Activated CD4-positive, alpha-beta T cell treated with anti-CD3 and anti-CD28 coated beads, Interleukin-2, amount 10 ng/mL, durations not matched to agents 7 days and 5 days (primary cell): ENCODE measurements around the gene ACOX1. TPM values are rescaled to one million over a fixed set of nuclear protein-coding genes. Genes with fewer than 3 reads are reported as not detected.
"Not testable (repeated sequence)": the region's sequence is repeated elsewhere in the genome, so short reads cannot be mapped to it uniquely, and the experiment has no call there.

Source experiments
- CTCF ChIA-PET: fragments of 350-600 bp; sonication (Branson Sonifier 250); formaldehyde crosslinking; loops from one replicate; lab custom pipeline; 2021; ENCODE audit warnings: antibody characterized with exemption; lab: Charles Lee
- POLR2A ChIA-PET: fragments of 350-600 bp; sonication (Branson Sonifier 250); formaldehyde crosslinking; loops from one replicate; lab custom pipeline; 2021; ENCODE audit warnings: antibody characterized with exemption; lab: Charles Lee
- DNase-seq: peaks from one replicate; pipeline ENCODE4 v3.0.0-alpha.2; 2020
- H3K27ac Mint-ChIP-seq: one replicate; pipeline ENCODE4 v1.8.0; 2021; ENCODE audit warnings: mild to moderate bottlenecking, moderate library complexity, mixed read lengths
- H3K27me3 Mint-ChIP-seq: one replicate; pipeline ENCODE4 v1.8.0; 2021; ENCODE audit warnings: mixed read lengths
- H3K36me3 Mint-ChIP-seq: one replicate; pipeline ENCODE4 v1.8.0; 2021; ENCODE audit warnings: low read depth, mixed read lengths
- H3K4me1 Mint-ChIP-seq: one replicate; pipeline ENCODE4 v1.8.0; 2021; ENCODE audit warnings: mixed read lengths
- H3K4me3 Mint-ChIP-seq: one replicate; pipeline ENCODE4 v1.8.0; 2021; ENCODE audit warnings: mild to moderate bottlenecking, moderate library complexity, mixed read lengths
- H3K9me3 Mint-ChIP-seq: one replicate; pipeline ENCODE4 v1.8.0; 2021; ENCODE audit warnings: mixed read lengths
- total RNA-seq, 2 experiments: library from RNA; stranded (reverse); gene quantifications; one replicate each; pipeline ENCODE4 v1.2.3, GENCODE V29; 2021

The ACOX1 gene
- total RNA-seq, 2 experiments from 2014 or later = 27.8 to 34.7 TPM

GRCh38 chr17:75970626-75971025 is 8.3 kb downstream of the ACOX1 start:
- Mint-ChIP-seq H3K4me3 (no peak overlapping the region), H3K4me1 (peaks cover 17% of the 10 kb centered on the region), H3K27ac (no peak overlapping the region), H3K27me3 (no peaks in the 10 kb centered on the region), H3K9me3 (no peaks in the 10 kb centered on the region), H3K36me3 (peaks cover 22% of the 10 kb centered on the region)
- DNase-seq = no peak
- ChIA-PET POLR2A (no interaction called here), CTCF (interaction anchor here (0.6 to 1.3 kb wide), 3 partner anchors 21 to 911 kb away, joined by 3 read pairs; no protein-coding TSS in a partner anchor)

GRCh38 chr17:75970011-75970523 is 8.9 kb downstream of the ACOX1 start:
- no peaks in the 10 kb centered on the region for H3K27me3 Mint-ChIP-seq
- CTCF ChIA-PET = interaction anchor here (0.9 kb wide), 1 partner anchor 35 kb away, joined by 3 read pairs; no protein-coding TSS in a partner anchor
- H3K9me3 Mint-ChIP-seq = no peaks in the 10 kb centered on the region
- H3K36me3 Mint-ChIP-seq = peaks cover 22% of the 10 kb centered on the region
- POLR2A ChIA-PET = no interaction called here
- no peak overlapping the region for H3K4me3 Mint-ChIP-seq
- H3K27ac Mint-ChIP-seq = peak overlapping the region; percentile 36
- H3K4me1 Mint-ChIP-seq = peaks cover 15% of the 10 kb centered on the region
- DNase-seq = no peak

GRCh38 chr17:75969044-75969443 is 9.9 kb downstream of the ACOX1 start:
- peaks cover 22% of the 10 kb centered on the region for H3K36me3 Mint-ChIP-seq
- DNase-seq, H3K27me3 Mint-ChIP-seq, POLR2A ChIA-PET, H3K4me3 Mint-ChIP-seq, H3K27ac Mint-ChIP-seq, H3K9me3 Mint-ChIP-seq: not testable (repeated sequence)
- peaks cover 10% of the 10 kb centered on the region for H3K4me1 Mint-ChIP-seq
- CTCF ChIA-PET = interaction anchor here (0.7 to 1.0 kb wide), 2 partner anchors 8 to 42 kb away, joined by 3 read pairs; no protein-coding TSS in a partner anchor

GRCh38 chr17:75965468-75965867 is 13.5 kb downstream of the ACOX1 start:
- no peak overlapping the region for H3K4me3 Mint-ChIP-seq
- ChIA-PET CTCF (interaction anchor here (1.2 to 1.4 kb wide), 2 partner anchors 18 to 48 kb away, joined by 3 to 4 read pairs; no protein-coding TSS in a partner anchor), POLR2A (interaction anchor here (0.8 kb wide), 1 partner anchor 41 kb away, joined by 6 read pairs; no protein-coding TSS in a partner anchor)
- H3K4me1 Mint-ChIP-seq = peaks cover 8% of the 10 kb centered on the region
- H3K36me3 Mint-ChIP-seq = peaks cover 7% of the 10 kb centered on the region
- DNase-seq = no peak
- H3K9me3 Mint-ChIP-seq = no peaks in the 10 kb centered on the region
- H3K27ac Mint-ChIP-seq = no peak overlapping the region
- H3K27me3 Mint-ChIP-seq = no peaks in the 10 kb centered on the region

GRCh38 chr17:75959839-75960511 is 19.0 kb downstream of the ACOX1 start:
- no peaks in the 10 kb centered on the region for H3K9me3 Mint-ChIP-seq
- POLR2A ChIA-PET = no interaction called here
- H3K27ac Mint-ChIP-seq = no peak overlapping the region

GRCh38 chr17:75959051-75959838 is 19.7 kb downstream of the ACOX1 start:
- no peak for DNase-seq
- Mint-ChIP-seq H3K36me3 (peaks cover 23% of the 10 kb centered on the region), H3K9me3 (no peaks in the 10 kb centered on the region), H3K4me1 (peaks cover 3% of the 10 kb centered on the region), H3K27me3 (no peaks in the 10 kb centered on the region), H3K27ac (no peak overlapping the region), H3K4me3 (no peak overlapping the region)
- CTCF ChIA-PET = interaction anchor here (0.5 to 1.0 kb wide), 2 partner anchors 34 to 87 kb away, joined by 3 to 4 read pairs; no protein-coding TSS in a partner anchor
- POLR2A ChIA-PET = no interaction called here

More at GRCh38 chr17:75959839-75960511, 19.0 kb downstream of the ACOX1 start:
- no peak overlapping the region for H3K4me3 Mint-ChIP-seq
- H3K4me1 Mint-ChIP-seq = peaks cover 3% of the 10 kb centered on the region
- peaks cover 22% of the 10 kb centered on the region for H3K36me3 Mint-ChIP-seq
- H3K27me3 Mint-ChIP-seq = no peaks in the 10 kb centered on the region
- CTCF ChIA-PET = interaction anchor here (0.5 to 1.2 kb wide), 3 partner anchors 13 to 86 kb away, joined by 3 to 4 read pairs (median 3); no protein-coding TSS in a partner anchor
- no peak for DNase-seq

GRCh38 chr17:75950855-75951554 is 28.0 kb downstream of the ACOX1 start:
- peaks cover 17% of the 10 kb centered on the region for H3K4me1 Mint-ChIP-seq
- ChIA-PET POLR2A (no interaction called here), CTCF (interaction anchor here (0.7 to 1.4 kb wide), 2 partner anchors 50 to 141 kb away, joined by 3 read pairs; no protein-coding TSS in a partner anchor)
- peaks cover 44% of the 10 kb centered on the region for H3K36me3 Mint-ChIP-seq
- DNase-seq = no peak
- H3K27ac Mint-ChIP-seq = no peak overlapping the region
- no peak overlapping the region for H3K4me3 Mint-ChIP-seq
- H3K27me3 Mint-ChIP-seq = no peaks in the 10 kb centered on the region
- H3K9me3 Mint-ChIP-seq = no peaks in the 10 kb centered on the region

GRCh38 chr17:75950421-75950820 is 28.5 kb downstream of the ACOX1 start:
- DNase-seq = no peak
- ChIA-PET POLR2A (no interaction called here), CTCF (interaction anchor here (0.7 to 1.4 kb wide), 2 partner anchors 51 to 142 kb away, joined by 3 read pairs; no protein-coding TSS in a partner anchor)
- Mint-ChIP-seq H3K4me1 (peaks cover 17% of the 10 kb centered on the region), H3K4me3 (no peak overlapping the region), H3K9me3 (no peaks in the 10 kb centered on the region), H3K27me3 (no peaks in the 10 kb centered on the region), H3K27ac (no peak overlapping the region), H3K36me3 (peaks cover 40% of the 10 kb centered on the region)

- ChIA-PET CTCF (interaction anchor here (0.7 kb wide), 1 partner anchor 335 kb away, joined by 3 read pairs; no protein-coding TSS in a partner anchor), POLR2A (no interaction called here)
- H3K36me3 Mint-ChIP-seq = peaks cover 16% of the 10 kb centered on the region
- H3K4me3 Mint-ChIP-seq = no peak overlapping the region
- no peaks in the 10 kb centered on the region for H3K9me3 Mint-ChIP-seq
- no peak for DNase-seq
- no peaks in the 10 kb centered on the region for H3K27me3 Mint-ChIP-seq
- H3K27ac Mint-ChIP-seq = no peak overlapping the region
- peaks cover 16% of the 10 kb centered on the region for H3K4me1 Mint-ChIP-seq
These were observed 33.8 kb downstream of the ACOX1 start for GRCh38 chr17:75945211-75945610.

- Mint-ChIP-seq H3K36me3 (peaks cover 7% of the 10 kb centered on the region), H3K4me3 (no peak overlapping the region), H3K9me3 (no peaks in the 10 kb centered on the region), H3K4me1 (peaks cover 18% of the 10 kb centered on the region), H3K27ac (no peak overlapping the region), H3K27me3 (no peaks in the 10 kb centered on the region)
- POLR2A ChIA-PET = no interaction called here
- CTCF ChIA-PET = no interaction called here
- DNase-seq = no peak
These were observed 35.5 kb downstream of the ACOX1 start for GRCh38 chr17:75943491-75943890.

- POLR2A ChIA-PET = no interaction called here
These were observed 36.5 kb downstream of the ACOX1 start for GRCh38 chr17:75942473-75942872.

GRCh38 chr17:75941442-75941819 is 37.5 kb downstream of the ACOX1 start:
- CTCF ChIA-PET = interaction anchor here (0.7 to 1.3 kb wide), 5 partner anchors 11 to 59 kb away, joined by 3 to 5 read pairs (median 4); partner anchors contain the start of gene CDK3
- Mint-ChIP-seq H3K4me1 (peaks cover 18% of the 10 kb centered on the region), H3K36me3 (peaks cover 3% of the 10 kb centered on the region), H3K27me3 (no peaks in the 10 kb centered on the region), H3K9me3 (no peaks in the 10 kb centered on the region), H3K4me3 (peak overlapping the region; percentile 92), H3K27ac (peak overlapping the region; percentile 50)
- no peak for DNase-seq
- POLR2A ChIA-PET = no interaction called here

More at GRCh38 chr17:75942473-75942872, 36.5 kb downstream of the ACOX1 start:
- CTCF ChIA-PET = no interaction called here
- H3K4me1 Mint-ChIP-seq = peaks cover 18% of the 10 kb centered on the region
- H3K27me3 Mint-ChIP-seq = no peaks in the 10 kb centered on the region
- H3K27ac Mint-ChIP-seq = peak overlapping the region; percentile 41
- peaks cover 7% of the 10 kb centered on the region for H3K36me3 Mint-ChIP-seq
- no peak for DNase-seq
- no peaks in the 10 kb centered on the region for H3K9me3 Mint-ChIP-seq
- no peak overlapping the region for H3K4me3 Mint-ChIP-seq
